HFF-Myc (cell line): ENCODE data around the gene WSCD2.

Experiments
- DNase-seq: peaks from one replicate; pipeline ENCODE4 v3.0.0-alpha.2; 2011; ENCODE audit warnings: low read depth; ENCODE audit errors: extremely low read depth
- H3K4me3 ChIP-seq: replicated peaks from 2 replicates; pipeline ENCODE4 v1.5.1; 2011; ENCODE audit warnings: low read depth, mild to moderate bottlenecking, control low read depth, low read length
- TF ChIP-seq, protein P1 (sequence below): IDR thresholded peaks from 2 replicates; pipeline ENCODE4 v1.5.1; 2012; ENCODE audit warnings: mild to moderate bottlenecking, low read depth, low read length, control low read depth; ENCODE audit errors: missing control alignments

WSCD2 gene

DNA sequence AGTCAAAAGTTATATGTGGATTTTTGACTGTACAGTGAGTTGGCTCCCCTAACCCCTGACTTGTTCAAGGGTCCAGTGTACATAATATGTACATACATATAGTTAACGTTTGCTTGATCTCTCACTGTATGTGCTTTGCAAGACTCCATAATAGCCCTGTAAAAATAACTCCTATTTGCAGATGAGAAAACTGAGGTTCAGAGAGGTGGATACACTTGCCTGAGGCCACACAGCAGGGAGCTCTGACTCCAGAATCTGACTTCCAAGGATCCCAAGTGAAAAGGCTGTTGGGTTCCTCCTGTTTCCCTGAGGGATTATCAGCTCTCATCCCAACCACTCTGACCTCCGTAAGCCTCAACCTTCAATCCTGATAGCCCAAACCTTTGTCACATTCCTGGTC lies 168.3 kb downstream of the WSCD2 start:
- DNase-seq = no peak
- TF ChIP-seq, protein P1, sequence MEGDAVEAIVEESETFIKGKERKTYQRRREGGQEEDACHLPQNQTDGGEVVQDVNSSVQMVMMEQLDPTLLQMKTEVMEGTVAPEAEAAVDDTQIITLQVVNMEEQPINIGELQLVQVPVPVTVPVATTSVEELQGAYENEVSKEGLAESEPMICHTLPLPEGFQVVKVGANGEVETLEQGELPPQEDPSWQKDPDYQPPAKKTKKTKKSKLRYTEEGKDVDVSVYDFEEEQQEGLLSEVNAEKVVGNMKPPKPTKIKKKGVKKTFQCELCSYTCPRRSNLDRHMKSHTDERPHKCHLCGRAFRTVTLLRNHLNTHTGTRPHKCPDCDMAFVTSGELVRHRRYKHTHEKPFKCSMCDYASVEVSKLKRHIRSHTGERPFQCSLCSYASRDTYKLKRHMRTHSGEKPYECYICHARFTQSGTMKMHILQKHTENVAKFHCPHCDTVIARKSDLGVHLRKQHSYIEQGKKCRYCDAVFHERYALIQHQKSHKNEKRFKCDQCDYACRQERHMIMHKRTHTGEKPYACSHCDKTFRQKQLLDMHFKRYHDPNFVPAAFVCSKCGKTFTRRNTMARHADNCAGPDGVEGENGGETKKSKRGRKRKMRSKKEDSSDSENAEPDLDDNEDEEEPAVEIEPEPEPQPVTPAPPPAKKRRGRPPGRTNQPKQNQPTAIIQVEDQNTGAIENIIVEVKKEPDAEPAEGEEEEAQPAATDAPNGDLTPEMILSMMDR = no peak
- no peak overlapping the region for H3K4me3 ChIP-seq

DNA sequence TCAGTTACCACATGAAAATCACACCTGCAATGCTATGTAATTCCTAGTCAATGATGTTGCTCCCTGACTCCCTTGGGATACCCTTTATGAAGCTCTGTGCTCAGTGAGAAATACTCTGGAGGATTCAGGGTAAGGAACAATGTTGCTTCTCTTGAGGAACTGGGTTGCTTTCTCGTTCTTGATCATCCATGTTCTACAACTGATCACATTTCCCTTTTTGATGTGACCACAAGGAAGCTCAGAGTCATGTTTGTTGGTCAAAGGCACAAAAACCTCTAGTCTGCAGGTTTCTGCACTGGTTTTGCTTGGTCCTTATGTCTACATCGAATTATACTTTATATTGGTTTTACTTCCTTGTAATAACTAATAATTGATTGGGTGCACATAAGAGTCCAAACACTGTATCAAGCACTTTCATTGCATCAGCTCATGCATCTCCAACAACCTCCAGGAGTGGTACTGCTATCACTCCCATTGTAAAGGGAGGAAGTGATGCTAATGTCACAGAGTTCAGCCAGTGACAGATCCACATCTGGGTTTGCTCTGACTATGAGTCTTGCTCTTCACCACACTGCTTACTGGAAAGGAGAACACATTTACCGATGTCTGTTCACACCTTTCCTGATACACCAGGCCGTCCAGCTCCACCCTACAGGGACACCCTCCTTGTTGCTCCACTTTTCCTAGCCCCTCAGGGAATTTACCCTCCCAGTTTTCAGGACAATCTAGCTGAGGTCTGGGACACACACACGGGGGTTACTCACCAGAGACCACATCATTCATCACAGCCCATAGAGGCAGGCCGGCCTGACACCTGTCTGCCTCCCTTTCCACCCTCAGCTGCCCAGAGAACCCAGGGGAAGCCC lies 169.0 kb downstream of the WSCD2 start:
- no peak overlapping the region for H3K4me3 ChIP-seq
- TF ChIP-seq, protein P1 = no peak
- no peak for DNase-seq

DNA sequence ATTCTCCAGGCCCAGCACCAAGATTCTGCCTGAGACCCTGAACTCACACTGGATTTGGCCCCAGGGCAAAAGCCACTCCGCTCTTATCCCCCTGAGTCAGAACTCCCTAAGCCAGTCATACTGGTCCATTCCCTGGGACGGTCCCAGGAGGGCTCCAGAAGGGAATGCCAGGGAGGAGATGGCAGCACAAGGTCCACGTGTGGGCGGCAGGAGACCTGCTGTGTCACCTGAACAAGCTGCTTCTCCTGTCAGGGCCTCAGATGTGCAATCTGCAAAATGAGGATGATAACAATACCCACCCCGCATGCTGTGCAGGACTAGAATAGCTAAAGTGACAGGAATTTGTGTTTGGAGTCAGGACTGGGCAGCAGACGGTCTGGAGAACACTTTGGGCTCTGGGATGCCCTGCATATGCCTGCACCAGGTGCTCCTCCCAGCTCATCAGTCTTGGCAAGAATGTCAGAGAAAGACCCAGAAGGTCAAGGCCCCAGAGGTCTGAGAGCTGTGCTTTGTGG lies 169.7 kb downstream of the WSCD2 start:
- TF ChIP-seq, protein P1 = no peak
- no peak overlapping the region for H3K4me3 ChIP-seq
- DNase-seq = no peak

- no peak for DNase-seq
Observed at GRCh38 chr12:108299516-108299915, 170.4 kb downstream of the WSCD2 start.

More at GRCh38 chr12:108299516-108299915, 170.4 kb downstream of the WSCD2 start:
- TF ChIP-seq, protein P1 = no peak
- no peak overlapping the region for H3K4me3 ChIP-seq
